GM18520 (cell line): Measurements from ENCODE around the gene TBL3.

Experiments
- ATAC-seq: cut with Tn5 transposase; IDR thresholded peaks from one replicate; pipeline ENCODE4 v1.9.1; 2021; ENCODE audit not compliant: unreplicated experiment

Gene TBL3

GRCh38 chr16:1981398-1981836 lies 9.6 kb downstream of the TBL3 start, which contains the start of gene NOXO1:
NOXO1 (minus strand) TSS chr16:1981469; CDS start chr16:1981179, 290 bp downstream.
- no peak for ATAC-seq

GRCh38 chr16:1982013-1982433 lies 10.2 kb downstream of the TBL3 start:
- no peak for ATAC-seq

- ATAC-seq, result no peak
Observed at GRCh38 chr16:1982991-1983543, 11.2 kb downstream of the TBL3 start.

GRCh38 chr16:1983544-1984346 lies 11.9 kb downstream of the TBL3 start, which contains the start of gene GFER:
GFER (plus strand) TSS chr16:1984193; CDS start chr16:1984219, 26 bp downstream.
- peak; percentile 75 for ATAC-seq

GRCh38 chr16:1984347-1985225 lies 12.7 kb downstream of the TBL3 start:
- peak; percentile 1 for ATAC-seq

- ATAC-seq, result no peak
Observed at GRCh38 chr16:1985466-1986150, 13.8 kb downstream of the TBL3 start.

GRCh38 chr16:1987198-1987597 lies 15.3 kb downstream of the TBL3 start:
- ATAC-seq, result no peak

- no peak for ATAC-seq
Observed at GRCh38 chr16:1989209-1990100, 17.6 kb downstream of the TBL3 start, which contains the start of gene SYNGR3. SYNGR3 (plus strand) TSS chr16:1989970; CDS start chr16:1990103, 133 bp downstream.

- ATAC-seq, result no peak
Observed at GRCh38 chr16:1990101-1990350, 18.2 kb downstream of the TBL3 start.

GRCh38 chr16:1990351-1991134 lies 18.7 kb downstream of the TBL3 start:
- ATAC-seq, result no peak

GRCh38 chr16:1991135-1991551 lies 19.3 kb downstream of the TBL3 start:
- peak; percentile 35 for ATAC-seq

- no peak for ATAC-seq
Observed at GRCh38 chr16:1991588-1991947, 19.7 kb downstream of the TBL3 start.

GRCh38 chr16:1991948-1992703 lies 20.3 kb downstream of the TBL3 start:
- ATAC-seq, result peak; percentile 29

GRCh38 chr16:1992704-1993317 lies 21.0 kb downstream of the TBL3 start:
- ATAC-seq, result no peak

GRCh38 chr16:1993731-1994131 lies 21.9 kb downstream of the TBL3 start:
- ATAC-seq, result no peak

- no peak for ATAC-seq
Observed at GRCh38 chr16:1997494-1998359, 25.9 kb downstream of the TBL3 start.

GRCh38 chr16:1998360-1998835 lies 26.5 kb downstream of the TBL3 start:
- ATAC-seq, result no peak
